CD4-positive, CD25-positive, alpha-beta regulatory T cell (primary cell): ENCODE data around the gene MRPL24. TPM values are rescaled to one million over a fixed set of nuclear protein-coding genes. Genes with fewer than 3 reads are reported as not detected.
"Not testable (repeated sequence)": the region's sequence is repeated elsewhere in the genome, so short reads cannot be mapped to it uniquely, and the experiment has no call there.

ENCODE experiments used
- ATAC-seq, 2 donors: fragments of 150-1000 bp; cut with Tn5 transposase; one replicate each; pipeline ENCODE4 v1.10.0; 2021; ENCODE audit warnings: low read depth in 2 of 2, moderate number of reproducible peaks in 2 of 2, moderate library complexity in 1 of 2
- DNase-seq, 3 donors: peaks; one replicate each; pipeline versions ENCODE4 v3.0.0 to v3.0.0-alpha.2; 2012 to 2022; ENCODE audit warnings: mixed read lengths in 1 of 3
- H3K27ac ChIP-seq: one replicate; pipeline ENCODE4 v1.7.0; 2013; ENCODE audit warnings: mild to moderate bottlenecking, low read length; ENCODE audit not compliant: insufficient read depth, poor library complexity, severe bottlenecking
- H3K27me3 ChIP-seq: one replicate; pipeline ENCODE4 v1.7.0; 2013; ENCODE audit warnings: low read length; ENCODE audit not compliant: control insufficient read depth, insufficient read depth
- H3K36me3 ChIP-seq: one replicate; pipeline ENCODE4 v1.7.0; 2013; ENCODE audit warnings: mild to moderate bottlenecking, low read length, moderate library complexity; ENCODE audit not compliant: control insufficient read depth, insufficient read depth
- H3K4me1 ChIP-seq: 2 replicates; pipeline ENCODE4 v1.7.0; 2013; ENCODE audit warnings: mild to moderate bottlenecking, low read length; ENCODE audit not compliant: insufficient read depth, control insufficient read depth, poor library complexity, severe bottlenecking
- H3K4me3 ChIP-seq: one replicate; pipeline ENCODE4 v1.7.0; 2013; ENCODE audit warnings: low read depth, mild to moderate bottlenecking, low read length, moderate library complexity
- H3K9me3 ChIP-seq, 2 experiments: 1 replicate in 1 of 2; 2 replicates in 1 of 2; pipeline ENCODE4 v1.7.0; 2013; ENCODE audit warnings: low read length in 2 of 2, mild to moderate bottlenecking in 1 of 2, moderate library complexity in 1 of 2; ENCODE audit not compliant: control insufficient read depth in 2 of 2
- H3K27ac Mint-ChIP-seq, 3 donors: one replicate each; pipeline ENCODE4 v1.8.0; 2020 to 2022; ENCODE audit warnings: mild to moderate bottlenecking in 3 of 3, mixed read lengths in 3 of 3, moderate library complexity in 2 of 3
- H3K27me3 Mint-ChIP-seq: one replicate; pipeline ENCODE4 v1.8.0; 2022; ENCODE audit warnings: mild to moderate bottlenecking, mixed read lengths
- H3K36me3 Mint-ChIP-seq: one replicate; pipeline ENCODE4 v1.8.0; 2020; ENCODE audit warnings: mixed read lengths
- H3K4me1 Mint-ChIP-seq, 4 donors: one replicate each; pipeline ENCODE4 v1.8.0; 2020 to 2022; ENCODE audit warnings: mixed read lengths in 4 of 4, mild to moderate bottlenecking in 1 of 4
- H3K4me3 Mint-ChIP-seq, 4 donors: one replicate each; pipeline ENCODE4 v1.8.0; 2020 to 2022; ENCODE audit warnings: mild to moderate bottlenecking in 4 of 4, mixed read lengths in 4 of 4, moderate library complexity in 3 of 4
- H3K9me3 Mint-ChIP-seq, 7 donors: one replicate each; pipeline ENCODE4 v1.8.0; 2020 to 2022; ENCODE audit warnings: mixed read lengths in 7 of 7, mild to moderate bottlenecking in 3 of 7, moderate library complexity in 2 of 7
- polyA plus RNA-seq, 4 donors: library from polyadenylated mRNA; unstranded; fragments of 300-500 nt; fragmentation: Illumina TruSeq; gene quantifications; one replicate each; pipeline ENCODE4 v1.2.3, GENCODE V29; 2021
- total RNA-seq: library from RNA; stranded (reverse); gene quantifications from one replicate; pipeline ENCODE4 v1.2.3, GENCODE V29; 2022

MRPL24 gene
- total and polyA plus RNA-seq, 5 donors from 2014 or later = 18.2 to 86.4 (median 77.7) TPM

- Histone ChIP-seq H3K4me1 (peaks cover 47% of the 10 kb centered on the region), H3K4me3 (peak within 1 kb of the TSS; percentile 89), H3K9me3 (no peaks in the 10 kb centered on the region), H3K27me3 (no peaks in the 10 kb centered on the region), H3K36me3 (peaks cover 11% of the 10 kb centered on the region), H3K27ac (peak within 1 kb of the TSS; percentile 98)
- Mint-ChIP-seq H3K9me3 (no peaks in the 10 kb centered on the region), H3K4me1 (peaks cover 17 to 38% (median 24%) of the 10 kb centered on the region in 4 donors), H3K27ac (no peak within 1 kb of the TSS), H3K27me3 (no peaks in the 10 kb centered on the region), H3K4me3 (peak within 1 kb of the TSS in 1 of 4 donors; percentile 91), H3K36me3 (peaks cover 21% of the 10 kb centered on the region)
- ATAC-seq = peak; percentile 94
- peak; percentile 98 to 100 (median 99) for DNase-seq
These were observed 26.4 kb upstream of the MRPL24 start, which contains the start of gene PRCC for GRCh38 chr1:156767101-156767878. PRCC (plus strand) TSS chr1:156767535; CDS start chr1:156767772, 237 bp downstream.

- DNase-seq (no peak), ATAC-seq (no peak)
- H3K4me1 ChIP-seq = peaks cover 47% of the 10 kb centered on the region
- Mint-ChIP-seq H3K4me1 (peaks cover 17 to 33% (median 23%) of the 10 kb centered on the region in 4 donors), H3K36me3 (peaks cover 20% of the 10 kb centered on the region), H3K9me3 (no peaks in the 10 kb centered on the region), H3K27me3 (no peaks in the 10 kb centered on the region), H3K27ac (no peak overlapping the region), H3K4me3 (no peak overlapping the region)
- peak overlapping the region; percentile 89 for H3K4me3 ChIP-seq
- peaks cover 9% of the 10 kb centered on the region for H3K36me3 ChIP-seq
- H3K9me3 ChIP-seq = no peaks in the 10 kb centered on the region
- H3K27me3 ChIP-seq = no peaks in the 10 kb centered on the region
- peak overlapping the region; percentile 98 for H3K27ac ChIP-seq
These were observed 25.6 kb upstream of the MRPL24 start for GRCh38 chr1:156766298-156767100.

GRCh38 chr1:156765666-156766065 lies 24.8 kb upstream of the MRPL24 start:
- no peak for ATAC-seq
- Mint-ChIP-seq H3K36me3 (peaks cover 12% of the 10 kb centered on the region), H3K4me1 (peaks cover 13 to 25% (median 16%) of the 10 kb centered on the region in 4 donors), H3K4me3 (no peak overlapping the region), H3K9me3 (no peaks in the 10 kb centered on the region), H3K27me3 (no peaks in the 10 kb centered on the region), H3K27ac (no peak overlapping the region)
- H3K9me3 ChIP-seq = no peaks in the 10 kb centered on the region
- no peak overlapping the region for H3K27ac ChIP-seq
- DNase-seq = no peak
- no peak overlapping the region for H3K4me3 ChIP-seq
- peaks cover under 1% of the 10 kb centered on the region for H3K36me3 ChIP-seq
- H3K27me3 ChIP-seq = no peaks in the 10 kb centered on the region
- H3K4me1 ChIP-seq = peaks cover 40% of the 10 kb centered on the region

DNA sequence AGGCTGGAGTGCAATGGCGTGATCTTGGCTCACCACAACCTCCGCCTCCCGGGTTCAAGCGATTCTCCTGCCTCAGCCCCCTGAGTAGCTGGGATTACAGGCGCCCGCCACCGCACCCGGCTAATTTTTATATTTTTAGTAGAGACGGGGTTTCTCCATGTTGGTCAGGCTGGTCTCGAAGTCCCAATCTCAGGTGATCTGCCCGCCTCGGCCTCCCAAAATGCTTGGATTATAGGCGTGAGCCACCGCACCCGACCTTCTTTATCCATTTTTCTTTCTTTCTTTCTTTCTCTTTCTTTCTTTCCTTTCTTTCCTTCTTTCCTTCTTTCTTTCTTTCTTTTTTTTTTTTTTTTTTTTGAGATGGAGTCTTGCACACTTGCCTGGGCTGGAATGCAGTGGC lies 24.2 kb upstream of the MRPL24 start:
- H3K36me3 ChIP-seq, DNase-seq, H3K27me3 ChIP-seq, H3K27me3 Mint-ChIP-seq, ATAC-seq, H3K4me3 ChIP-seq, H3K9me3 Mint-ChIP-seq, H3K4me3 Mint-ChIP-seq, H3K9me3 ChIP-seq, H3K27ac ChIP-seq, H3K27ac Mint-ChIP-seq: not testable (repeated sequence)
- Mint-ChIP-seq H3K36me3 (peaks cover 11% of the 10 kb centered on the region), H3K4me1 (peaks cover 10 to 19% (median 15%) of the 10 kb centered on the region in 4 donors)
- peaks cover 36% of the 10 kb centered on the region for H3K4me1 ChIP-seq

- Histone ChIP-seq H3K4me3 (no peak overlapping the region), H3K4me1 (no peaks in the 10 kb centered on the region), H3K27me3 (no peaks in the 10 kb centered on the region), H3K27ac (no peak overlapping the region), H3K9me3 (no peaks in the 10 kb centered on the region), H3K36me3 (no peaks in the 10 kb centered on the region)
- H3K27ac Mint-ChIP-seq = no peak overlapping the region
- DNase-seq (no peak), ATAC-seq (no peak)
- peaks cover 0 to 4% (median 2%) of the 10 kb centered on the region in 4 donors for H3K4me1 Mint-ChIP-seq
- no peak overlapping the region for H3K4me3 Mint-ChIP-seq
- H3K36me3 Mint-ChIP-seq = peaks cover 4% of the 10 kb centered on the region
- no peaks in the 10 kb centered on the region for H3K27me3 Mint-ChIP-seq
- no peaks in the 10 kb centered on the region for H3K9me3 Mint-ChIP-seq
These were observed 19.9 kb upstream of the MRPL24 start for GRCh38 chr1:156760796-156761104.

- Mint-ChIP-seq H3K4me1 (peaks cover 0 to 8% (median 3%) of the 10 kb centered on the region in 4 donors), H3K4me3 (no peak overlapping the region), H3K27me3 (no peaks in the 10 kb centered on the region), H3K27ac (no peak overlapping the region), H3K9me3 (no peaks in the 10 kb centered on the region), H3K36me3 (peaks cover 4% of the 10 kb centered on the region)
- Histone ChIP-seq H3K4me1 (no peaks in the 10 kb centered on the region), H3K4me3 (no peak overlapping the region), H3K36me3 (no peaks in the 10 kb centered on the region), H3K27me3 (no peaks in the 10 kb centered on the region), H3K9me3 (no peaks in the 10 kb centered on the region), H3K27ac (no peak overlapping the region)
- no peak for DNase-seq
- no peak for ATAC-seq
These were observed 19.4 kb upstream of the MRPL24 start for GRCh38 chr1:156760092-156760795.

GRCh38 chr1:156757572-156758253 lies 16.8 kb upstream of the MRPL24 start:
- H3K27me3 Mint-ChIP-seq, H3K36me3 ChIP-seq, ATAC-seq, H3K36me3 Mint-ChIP-seq, H3K4me3 Mint-ChIP-seq, DNase-seq, H3K9me3 Mint-ChIP-seq, H3K27ac ChIP-seq, H3K4me1 ChIP-seq, H3K27ac Mint-ChIP-seq, H3K9me3 ChIP-seq, H3K27me3 ChIP-seq, H3K4me3 ChIP-seq: not testable (repeated sequence)
- H3K4me1 Mint-ChIP-seq = peaks cover 2 to 16% (median 12%) of the 10 kb centered on the region in 4 donors
